WTC11 (cell line): Measurements from ENCODE around the gene CLOCK. TPM values are rescaled to one million over a fixed set of nuclear protein-coding genes. Genes with fewer than 3 reads are reported as not detected.
A peak's percentile ranks its signal among the peaks of the same experiment; 100 is the strongest.

Experiments
- ATAC-seq: fragments of 200-7000 bp; cut with Tn5 transposase; 2 replicates; pipeline ENCODE4 v1.10.0; 2021; ENCODE audit warnings: mild to moderate bottlenecking, moderate library complexity
- Bru-seq: library from RNA; stranded (reverse); fragments of 400-500 nt; gene quantifications from one replicate; lab custom pipeline; 2021; lab: Mats Ljungman, UMichigan
- CTCF ChIA-PET: fragments of 300-600 bp; sonication (Branson Sonifier 250); formaldehyde crosslinking; loops from one replicate; lab custom pipeline; 2021; ENCODE audit warnings: antibody characterized with exemption; lab: Charles Lee
- POLR2A ChIA-PET: fragments of 350-600 bp; sonication (Branson Sonifier 250); formaldehyde crosslinking; loops from one replicate; lab custom pipeline; 2021; ENCODE audit warnings: antibody characterized with exemption; lab: Charles Lee
- DNase-seq: peaks from one replicate; pipeline ENCODE4 v3.0.0; 2021; ENCODE audit warnings: low spot score
- H3K27ac Mint-ChIP-seq: 2 replicates; pipeline ENCODE4 v1.8.0; 2021; ENCODE audit warnings: mixed read lengths
- H3K27me3 Mint-ChIP-seq: 2 replicates; pipeline ENCODE4 v1.8.0; 2021; ENCODE audit warnings: low read depth, mild to moderate bottlenecking, moderate library complexity, mixed read lengths
- H3K36me3 Mint-ChIP-seq: 2 replicates; pipeline ENCODE4 v1.8.0; 2021; ENCODE audit warnings: mixed read lengths
- H3K4me1 Mint-ChIP-seq: 2 replicates; pipeline ENCODE4 v1.8.0; 2022; ENCODE audit warnings: mixed read lengths
- H3K4me3 Mint-ChIP-seq: 2 replicates; pipeline ENCODE4 v1.8.0; 2021; ENCODE audit warnings: mild to moderate bottlenecking, moderate library complexity, mixed read lengths
- H3K9me3 Mint-ChIP-seq: 2 replicates; pipeline ENCODE4 v1.8.0; 2021; ENCODE audit warnings: mixed read lengths
- ARID4B ChIP-seq: sonication (generic); formaldehyde crosslinking; IDR thresholded peaks from 2 replicates; pipeline ENCODE4 v1.8.0; 2023; ENCODE audit warnings: missing genetic modification reagents, mild to moderate bottlenecking, borderline replicate concordance
- ATF1 ChIP-seq: sonication (generic); formaldehyde crosslinking; IDR thresholded peaks from 2 replicates; pipeline ENCODE4 v1.8.1; 2023; ENCODE audit warnings: mild to moderate bottlenecking, moderate library complexity, missing genetic modification reagents
- CTCF ChIP-seq: fragments of 200-600 bp; IDR thresholded peaks from 2 replicates; pipeline ENCODE4 v1.8.0; 2022; ENCODE audit warnings: antibody characterized with exemption
- ERG ChIP-seq: fragments of 250-450 bp; sonication (Bioruptor Pico); IDR thresholded peaks from 2 replicates; pipeline ENCODE4 v1.8.0; 2021; ENCODE audit warnings: mild to moderate bottlenecking
- GABPB1 ChIP-seq: sonication (generic); formaldehyde crosslinking; IDR thresholded peaks from 2 replicates; pipeline ENCODE4 v1.8.1; 2023; ENCODE audit warnings: mild to moderate bottlenecking, missing genetic modification reagents
- HMGXB4 ChIP-seq: sonication (generic); formaldehyde crosslinking; IDR thresholded peaks from 2 replicates; pipeline ENCODE4 v1.8.1; 2023; ENCODE audit warnings: mild to moderate bottlenecking, moderate library complexity, missing genetic modification reagents
- KAT7 ChIP-seq: sonication (generic); formaldehyde crosslinking; IDR thresholded peaks from 2 replicates; pipeline ENCODE4 v1.8.1; 2023; ENCODE audit warnings: missing genetic modification reagents, mild to moderate bottlenecking, borderline replicate concordance
- MAX ChIP-seq: sonication (generic); formaldehyde crosslinking; IDR thresholded peaks from 2 replicates; pipeline ENCODE4 v1.8.0; 2022; ENCODE audit warnings: mild to moderate bottlenecking, missing genetic modification reagents
- PRDM15 ChIP-seq: sonication (generic); formaldehyde crosslinking; IDR thresholded peaks from 2 replicates; pipeline ENCODE4 v1.8.0; 2022; ENCODE audit warnings: missing genetic modification reagents
- TEAD1 ChIP-seq: sonication (generic); formaldehyde crosslinking; IDR thresholded peaks from 2 replicates; pipeline ENCODE4 v1.8.0; 2022; ENCODE audit warnings: mild to moderate bottlenecking, missing genetic modification reagents
- ZMAT4 ChIP-seq: fragments of 250-450 bp; sonication (Bioruptor Pico); IDR thresholded peaks from 2 replicates; pipeline ENCODE4 v1.9.0; 2021; ENCODE audit warnings: mild to moderate bottlenecking
- ZNF219 ChIP-seq: sonication (generic); formaldehyde crosslinking; IDR thresholded peaks from 2 replicates; pipeline ENCODE4 v1.8.0; 2023; ENCODE audit warnings: missing genetic modification reagents, mild to moderate bottlenecking, borderline replicate concordance
- ZNF281 ChIP-seq: sonication (generic); formaldehyde crosslinking; IDR thresholded peaks from 2 replicates; pipeline ENCODE4 v1.8.0; 2023; ENCODE audit warnings: mild to moderate bottlenecking, missing genetic modification reagents
- ZNF423 ChIP-seq: fragments of 250-450 bp; sonication (Bioruptor Pico); IDR thresholded peaks from 2 replicates; pipeline ENCODE4 v2.1.2; 2022; ENCODE audit warnings: mild to moderate bottlenecking, moderate library complexity
- long read RNA-seq, 3 experiments: library from RNA in 1 of 3; library from capped mRNA in 1 of 3; library from polyadenylated mRNA in 1 of 3; unstranded in 2 of 3; stranded (forward) in 1 of 3; transcript quantifications; one replicate each; pipeline ENCODE4 v2.0.0, GENCODE V29; 2021
- total RNA-seq: library from RNA; stranded (reverse); gene quantifications from 3 replicates; pipeline ENCODE4 v1.2.3, GENCODE V29; 2021

CLOCK gene
- total RNA-seq (18.6 to 18.9 TPM (median 18.6 TPM) in 3 replicates), Bru-seq, nascent RNA (percentile 83 among the genes with signal in this experiment)
- long read RNA-seq, experiment 1, full-length matches to known transcripts: 2 of 51 reads
- long read RNA-seq, experiment 1, partial matches to known transcripts: 10 of 51 reads
- long read RNA-seq, experiment 1, other reads (novel, unspliced or antisense): 39 of 51 reads
- long read RNA-seq, experiment 2, partial matches to known transcripts: 5 of 23 reads
- long read RNA-seq, experiment 2, other reads (novel, unspliced or antisense): 18 of 23 reads
- long read RNA-seq, experiment 3, partial matches to known transcripts: 1 of 1 reads
- long read RNA-seq, experiment 3, other reads (novel, unspliced or antisense): 0 of 1 reads

- peaks cover 57% of the 10 kb centered on the region for H3K4me1 Mint-ChIP-seq
- ChIA-PET POLR2A (no interaction called here), CTCF (interaction anchor here (0.6 to 1.6 kb wide), 15 partner anchors 11 to 366 kb away, joined by 3 to 9 read pairs (median 4); partner anchors contain the start of genes EXOC1L and NMU)
- H3K36me3 Mint-ChIP-seq: peaks cover 3% of the 10 kb centered on the region; the same call in 1 of the 2 replicates
- no peaks in the 10 kb centered on the region for H3K27me3 Mint-ChIP-seq
- peak within 1 kb of the TSS; percentile 91 for H3K4me3 Mint-ChIP-seq
- ATAC-seq: peak; percentile 81
- peak within 1 kb of the TSS; percentile 97 for H3K27ac Mint-ChIP-seq
- peak; percentile 89 for DNase-seq
- peaks cover 7% of the 10 kb centered on the region for H3K9me3 Mint-ChIP-seq
- peak; percentile 90 for TF ChIP-seq HMGXB4 (CRISPR knock-in tag)
- peak; percentile 38; the same call in 1 of the 2 replicates for TF ChIP-seq ARID4B (CRISPR knock-in tag)
- 0 out of 2 replicates have a peak, but pooled peaks have one; percentile 64 for TF ChIP-seq ZNF281 (CRISPR knock-in tag)
- no peak for TF ChIP-seq ERG (CRISPR knock-in tag)
- TF ChIP-seq GABPB1: peak; percentile 31; the same call in 1 of the 2 replicates
- TF ChIP-seq ZNF219 (CRISPR knock-in tag): no peak
- peak; percentile 61 for TF ChIP-seq ZNF423
- 0 out of 2 replicates have a peak, but pooled peaks have one; percentile 54 for TF ChIP-seq KAT7 (CRISPR knock-in tag)
- peak; percentile 69 for TF ChIP-seq MAX
- TF ChIP-seq PRDM15 (CRISPR knock-in tag): no peak
- TF ChIP-seq ATF1: peak; percentile 63; the same call in 1 of the 2 replicates
- 0 out of 2 replicates have a peak, but pooled peaks have one; percentile 23 for TF ChIP-seq TEAD1 (CRISPR knock-in tag)
- no peak for TF ChIP-seq ZMAT4 (CRISPR knock-in tag)
- TF ChIP-seq CTCF: peak; percentile 55
Measured at GRCh38 chr4:55546756-55547465, at the start of gene CLOCK. CLOCK (minus strand) TSS chr4:55546909; CDS start chr4:55482785, 64,124 bp downstream.
